K562 (cell line): ENCODE data around the gene INHBC. TPM values are rescaled to one million over a fixed set of nuclear protein-coding genes. Genes with fewer than 3 reads are reported as not detected.
A peak's percentile ranks its signal among the peaks of the same experiment; 100 is the strongest.

ENCODE experiments used
- ATAC-seq: fragments of 200-7000 bp; cut with Tn5 transposase; 3 replicates; pipeline ENCODE4 v1.9.1; 2020; ENCODE audit warnings: moderate library complexity
- BruUV-seq: library from RNA; stranded (reverse); fragments of 400-500 nt; replicated peaks from 2 replicates; lab custom pipeline; 2021; lab: Mats Ljungman, UMichigan
- CTCF ChIA-PET: fragments of 300-600 bp; formaldehyde crosslinking; extraction: SDS; loops from one replicate; lab custom pipeline; 2021; ENCODE audit warnings: low intra/inter-chr PET ratio; lab: Yijun Ruan, JAX
- POLR2A ChIA-PET: fragments of 300-600, 350-650 bp; sonication (Branson Sonifier 250); formaldehyde crosslinking; extraction: SDS; loops from one replicate; lab custom pipeline; 2021; ENCODE audit warnings: antibody characterized with exemption, inconsistent platforms; lab: Yijun Ruan, JAX
- DNase-seq, 4 experiments: peaks; one replicate each; pipeline versions ENCODE4 v3.0.0 to v3.0.0-alpha.2; 2011 to 2018; ENCODE audit warnings: low spot score in 3 of 4, mixed read lengths in 3 of 4; ENCODE audit errors: extremely low read depth in 1 of 4
- FAIRE-seq: peaks from 2 replicates; lab custom pipeline; 2011; peaks lifted over from hg19 to GRCh38; lab: Jason Lieb, UNC
- H2AFZ ChIP-seq: 2 replicates; pipeline ENCODE4 v1.6.0; 2011; ENCODE audit warnings: low read depth, low read length, control low read depth, inconsistent platforms
- H3K27ac ChIP-seq: fragments of 200-600 bp; 3 replicates; pipeline ENCODE4 v1.8.0; 2011; ENCODE audit warnings: low read depth, mild to moderate bottlenecking, control low read depth, inconsistent platforms, low read length, moderate library complexity, mixed read lengths; ENCODE audit errors: extremely low read depth
- H3K27me3 ChIP-seq, 2 experiments: fragments of 300-600 bp in 1 of 2; 2 replicates in 1 of 2; 3 replicates in 1 of 2; pipeline versions ENCODE4 v1.6.0 to v1.8.0; 2011; ENCODE audit warnings: inconsistent platforms in 2 of 2, low read length in 2 of 2, mild to moderate bottlenecking in 1 of 2, mixed read lengths in 1 of 2, moderate library complexity in 1 of 2; ENCODE audit not compliant: control insufficient read depth in 2 of 2, insufficient read depth in 2 of 2
- H3K36me3 ChIP-seq: fragments of 300-600 bp; 3 replicates; pipeline ENCODE4 v1.8.0; 2011; ENCODE audit warnings: mild to moderate bottlenecking, low read length, inconsistent platforms; ENCODE audit not compliant: control insufficient read depth, insufficient read depth
- H3K4me1 ChIP-seq, 2 experiments: fragments of 200-600 bp in 1 of 2; replicated peaks in 1 of 2; 2 replicates in 1 of 2; 3 replicates in 1 of 2; pipeline versions ENCODE4 v1.5.1 to v1.8.0; 2011; ENCODE audit warnings: inconsistent platforms in 2 of 2, low read length in 2 of 2, mild to moderate bottlenecking in 1 of 2, mixed read lengths in 1 of 2, moderate library complexity in 1 of 2; ENCODE audit not compliant: control insufficient read depth in 2 of 2, insufficient read depth in 2 of 2
- H3K4me2 ChIP-seq: 2 replicates; pipeline ENCODE4 v1.6.1; 2011; ENCODE audit warnings: low read length, control low read depth, inconsistent platforms, mixed read lengths; ENCODE audit not compliant: insufficient read depth
- H3K4me3 ChIP-seq: fragments of 200-600 bp; sonication (generic), shearing (Covaris generic); 2 replicates; pipeline ENCODE4 v1.5.1; 2016; ENCODE audit warnings: control low read depth, inconsistent platforms
- H3K79me2 ChIP-seq: fragments of 200-600 bp; 3 replicates; pipeline ENCODE4 v1.8.0; 2011; ENCODE audit warnings: low read length, inconsistent platforms; ENCODE audit not compliant: control insufficient read depth, insufficient read depth
- H3K9ac ChIP-seq, 2 experiments: 2 replicates each; pipeline versions ENCODE4 v1.6.0 to v1.6.1; 2011; ENCODE audit warnings: low read depth in 2 of 2, low read length in 2 of 2, control low read depth in 1 of 2, inconsistent platforms in 1 of 2, mild to moderate bottlenecking in 1 of 2, mixed read lengths in 1 of 2; ENCODE audit not compliant: insufficient read depth in 1 of 2
- H3K9me1 ChIP-seq: one replicate; pipeline ENCODE4 v1.6.0; 2011; ENCODE audit warnings: inconsistent platforms, mild to moderate bottlenecking, low read length, moderate library complexity; ENCODE audit not compliant: control insufficient read depth, insufficient read depth
- H3K9me3 ChIP-seq: replicated peaks from 2 replicates; pipeline ENCODE4 v1.5.1; 2011; ENCODE audit warnings: low read depth, low read length, inconsistent platforms; ENCODE audit not compliant: control insufficient read depth, insufficient read depth
- H4K20me1 ChIP-seq: replicated peaks from 2 replicates; pipeline ENCODE4 v1.6.1; 2011; ENCODE audit warnings: low read length, inconsistent platforms, mixed read lengths; ENCODE audit not compliant: control insufficient read depth, insufficient read depth
- HDAC6 ChIP-seq: IDR thresholded peaks from 2 replicates; pipeline ENCODE4 v1.6.1; 2012; ENCODE audit warnings: low read depth, mild to moderate bottlenecking, control low read depth, inconsistent platforms, low read length, moderate library complexity
- IRF2 ChIP-seq: sonication (generic); formaldehyde crosslinking; IDR thresholded peaks from 2 replicates; pipeline ENCODE4 v1.8.1; 2022; ENCODE audit warnings: mild to moderate bottlenecking, missing genetic modification reagents
- KLF13 ChIP-seq: fragments of 450-650 bp; IDR thresholded peaks from 2 replicates; pipeline ENCODE4 v1.6.1; 2016; ENCODE audit warnings: missing genetic modification characterization, low read depth, mild to moderate bottlenecking, missing compliant biosample characterization, moderate library complexity, borderline replicate concordance
- MAZ ChIP-seq, 2 experiments: fragments of 450-650 bp in 1 of 2; sonication (generic) in 1 of 2; formaldehyde crosslinking; IDR thresholded peaks in 1 of 2; conservative IDR thresholded peaks in 1 of 2; 2 replicates each; pipeline versions ENCODE4 v1.4.0 to v1.5.0; 2020; ENCODE audit warnings: mild to moderate bottlenecking in 1 of 2, missing genetic modification reagents in 1 of 2
- PML ChIP-seq: IDR thresholded peaks from 2 replicates; pipeline ENCODE4 v1.6.1; 2012; ENCODE audit warnings: low read length, inconsistent platforms
- POLR2AphosphoS5 ChIP-seq: IDR thresholded peaks from 2 replicates; pipeline ENCODE4 v1.6.1; 2011; ENCODE audit warnings: mild to moderate bottlenecking, low read depth, low read length, moderate library complexity; ENCODE audit not compliant: control insufficient read depth, insufficient read depth
- RCOR1 ChIP-seq, 2 experiments: IDR thresholded peaks; 2 replicates each; pipeline ENCODE4 v1.6.1; 2012; ENCODE audit warnings: low read depth in 2 of 2, low read length in 2 of 2, borderline replicate concordance in 1 of 2, improper control_type of control experiment in 1 of 2
- WGBS: fragments of 100-300 bp; shearing (Covaris generic); methylation state at CpG from one replicate; pipeline ENCODE4 v1.1.6; 2016; ENCODE audit warnings: low coverage, mixed read lengths; ENCODE audit not compliant: insufficient coverage; ENCODE audit errors: missing lambda C conversion rate; 5-methylcytosine and 5-hydroxymethylcytosine counted together
- in situ Hi-C: fragments of 300-500 bp; cut with MboI; formaldehyde crosslinking; loops from 4 replicates; pipeline ENCODE4 v1.15.0; 2018; ENCODE audit warnings: inconsistent platforms, mixed read lengths
- intact Hi-C: fragments of 100-400 bp; cut with micrococcal nuclease; formaldehyde crosslinking; loops from 2 replicates; pipeline ENCODE4 v1.14.2; 2022
- polyA plus RNA-seq, 8 experiments: library from polyadenylated mRNA; depleted of rRNA in 4 of 8; stranded (reverse) in 5 of 8; unstranded in 3 of 8; fragments of >200 nt; fragmentation: Nextera tagmentation in 2 of 8; fragmentation: Illumina TruSeq in 1 of 8; extraction: Ambion mirVana in 2 of 8; extraction: Trizol in 1 of 8; gene quantifications; 2 replicates each; pipeline versions ENCODE4 v1.2.1 to v1.2.3, GENCODE V29; 2011 to 2014; ENCODE audit warnings: inconsistent platforms in 1 of 8, missing spikeins in 1 of 8
- total RNA-seq, 7 experiments: library from RNA; depleted of rRNA in 6 of 7; stranded (reverse); fragments of >200 nt in 6 of 7; fragmentation: Illumina TruSeq in 2 of 7; extraction: Trizol in 2 of 7; gene quantifications; 2 replicates each; pipeline versions ENCODE4 v1.2.1 to v1.2.3, GENCODE V29; 2011 to 2021; ENCODE audit warnings: low replicate concordance in 1 of 7
- TF ChIP-seq, protein P1 (sequence below), 3 experiments: fragments of 200-800 bp in 1 of 3; sonication (Bioruptor generic) in 1 of 3; sonication (generic) in 1 of 3; formaldehyde crosslinking in 1 of 3; IDR thresholded peaks; 2 replicates each; pipeline versions ENCODE4 v1.6.1 to v1.8.0; 2016 to 2022; ENCODE audit warnings: mild to moderate bottlenecking in 2 of 3, missing compliant biosample characterization in 2 of 3, missing genetic modification characterization in 2 of 3, missing genetic modification reagents in 1 of 3
- TF ChIP-seq, protein P2 (sequence below): sonication (generic); formaldehyde crosslinking; IDR thresholded peaks from 2 replicates; pipeline ENCODE4 v1.8.0; 2022; ENCODE audit warnings: mild to moderate bottlenecking, missing genetic modification reagents
- TF ChIP-seq, protein P3 (sequence below): fragments of 250-450 bp; sonication (Bioruptor Pico); IDR thresholded peaks from 2 replicates; pipeline ENCODE4 v1.9.0; 2021; ENCODE audit warnings: mild to moderate bottlenecking, inconsistent platforms

Gene INHBC
- total and polyA plus RNA-seq, 9 of the 15 experiments (the other 6 are each of a cell fraction or from before 2014, with no cell fraction given) = 0.07 to 0.24 (median 0.15) TPM; not detected in 4

DNA sequence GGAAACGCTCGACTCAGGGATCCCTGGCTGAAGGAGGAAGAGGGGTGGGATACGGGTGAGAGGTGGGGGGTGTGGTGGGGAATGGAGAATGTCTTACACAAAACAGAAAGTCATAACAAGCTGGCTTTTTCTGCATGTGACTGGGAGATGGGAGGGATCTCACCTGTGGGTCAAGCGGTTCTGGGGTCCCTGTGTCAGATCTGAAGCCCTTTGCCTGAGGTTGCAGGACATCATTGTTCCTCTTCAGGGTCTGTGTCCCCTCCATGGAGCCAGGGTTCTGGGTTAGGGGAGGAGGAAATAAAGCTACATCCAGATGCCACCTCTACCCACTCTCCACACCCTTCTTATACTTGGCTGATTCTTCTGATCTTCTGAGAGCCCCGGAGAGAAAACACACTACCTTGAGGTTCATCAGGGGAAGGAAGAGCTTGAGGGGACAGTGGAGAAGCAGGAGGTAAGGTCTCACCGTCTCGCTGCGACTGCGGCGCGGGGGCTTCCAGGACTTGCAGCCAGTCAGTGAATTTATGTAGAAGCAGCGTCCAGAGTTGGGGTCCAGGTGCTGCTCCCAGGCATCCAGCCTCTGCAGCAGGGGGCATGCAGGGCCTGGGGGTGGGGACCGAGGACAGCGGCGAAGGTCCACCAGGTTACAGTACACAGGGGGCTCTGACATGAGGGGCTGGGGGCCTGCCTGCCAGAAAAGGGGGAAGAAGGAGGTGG lies 42.6 kb downstream of the INHBC start:
- in situ Hi-C loops = no loop called here
- Histone ChIP-seq H3K4me3 (no peak overlapping the region), H3K4me2 (no peak overlapping the region), H3K79me2 (no peaks in the 10 kb centered on the region), H3K9me3 (no peaks in the 10 kb centered on the region), H3K4me1 (peaks cover 39 to 51% of the 10 kb centered on the region in 2 experiments), H2AFZ (peak overlapping the region; percentile 93), H3K36me3 (no peaks in the 10 kb centered on the region), H3K27me3 (peaks cover 0 to 4% of the 10 kb centered on the region in 2 experiments; a peak in 1 of 5 replicates)
- ATAC-seq (no peak), DNase-seq (no peak), FAIRE-seq (no peak)
- CTCF ChIA-PET = no interaction called here
- BruUV-seq = TSS peak; percentile 65
- intact Hi-C loops = no loop called here
- TF ChIP-seq POLR2AphosphoS5 (no peak), KLF13 (tag) (no peak), RCOR1 (IDR thresholded peaks at IDR 0.05; ENCODE audit: borderline replicate concordance in 1 of 2, low read depth in 2 of 2, low read length in 2 of 2) (no peak), PML (no peak), HDAC6 (no peak), MAZ (CRISPR knock-in tag; conservative IDR thresholded peaks at IDR 0.05 in 1 of 2, IDR thresholded peaks at IDR 0.05 in 1 of 2) (0 out of 4 replicates have a peak, but pooled peaks of 1 of the 2 experiments have one; percentile 2), IRF2 (CRISPR knock-in tag) (no peak)
- TF ChIP-seq, protein P1, sequence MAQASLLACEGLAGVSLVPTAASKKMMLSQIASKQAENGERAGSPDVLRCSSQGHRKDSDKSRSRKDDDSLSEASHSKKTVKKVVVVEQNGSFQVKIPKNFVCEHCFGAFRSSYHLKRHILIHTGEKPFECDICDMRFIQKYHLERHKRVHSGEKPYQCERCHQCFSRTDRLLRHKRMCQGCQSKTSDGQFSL (CRISPR knock-in tag; IDR thresholded peaks at IDR 0.05) = 0 out of 2 replicates have a peak, but pooled peaks have one; percentile 4
- TF ChIP-seq, protein P1 (tag; IDR thresholded peaks at IDR 0.05) = 0 out of 4 replicates have a peak, but pooled peaks of 1 of the 2 experiments have one; percentile 9
- TF ChIP-seq, protein P2, sequence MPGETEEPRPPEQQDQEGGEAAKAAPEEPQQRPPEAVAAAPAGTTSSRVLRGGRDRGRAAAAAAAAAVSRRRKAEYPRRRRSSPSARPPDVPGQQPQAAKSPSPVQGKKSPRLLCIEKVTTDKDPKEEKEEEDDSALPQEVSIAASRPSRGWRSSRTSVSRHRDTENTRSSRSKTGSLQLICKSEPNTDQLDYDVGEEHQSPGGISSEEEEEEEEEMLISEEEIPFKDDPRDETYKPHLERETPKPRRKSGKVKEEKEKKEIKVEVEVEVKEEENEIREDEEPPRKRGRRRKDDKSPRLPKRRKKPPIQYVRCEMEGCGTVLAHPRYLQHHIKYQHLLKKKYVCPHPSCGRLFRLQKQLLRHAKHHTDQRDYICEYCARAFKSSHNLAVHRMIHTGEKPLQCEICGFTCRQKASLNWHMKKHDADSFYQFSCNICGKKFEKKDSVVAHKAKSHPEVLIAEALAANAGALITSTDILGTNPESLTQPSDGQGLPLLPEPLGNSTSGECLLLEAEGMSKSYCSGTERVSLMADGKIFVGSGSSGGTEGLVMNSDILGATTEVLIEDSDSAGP (CRISPR knock-in tag) = no peak
- TF ChIP-seq, protein P3, sequence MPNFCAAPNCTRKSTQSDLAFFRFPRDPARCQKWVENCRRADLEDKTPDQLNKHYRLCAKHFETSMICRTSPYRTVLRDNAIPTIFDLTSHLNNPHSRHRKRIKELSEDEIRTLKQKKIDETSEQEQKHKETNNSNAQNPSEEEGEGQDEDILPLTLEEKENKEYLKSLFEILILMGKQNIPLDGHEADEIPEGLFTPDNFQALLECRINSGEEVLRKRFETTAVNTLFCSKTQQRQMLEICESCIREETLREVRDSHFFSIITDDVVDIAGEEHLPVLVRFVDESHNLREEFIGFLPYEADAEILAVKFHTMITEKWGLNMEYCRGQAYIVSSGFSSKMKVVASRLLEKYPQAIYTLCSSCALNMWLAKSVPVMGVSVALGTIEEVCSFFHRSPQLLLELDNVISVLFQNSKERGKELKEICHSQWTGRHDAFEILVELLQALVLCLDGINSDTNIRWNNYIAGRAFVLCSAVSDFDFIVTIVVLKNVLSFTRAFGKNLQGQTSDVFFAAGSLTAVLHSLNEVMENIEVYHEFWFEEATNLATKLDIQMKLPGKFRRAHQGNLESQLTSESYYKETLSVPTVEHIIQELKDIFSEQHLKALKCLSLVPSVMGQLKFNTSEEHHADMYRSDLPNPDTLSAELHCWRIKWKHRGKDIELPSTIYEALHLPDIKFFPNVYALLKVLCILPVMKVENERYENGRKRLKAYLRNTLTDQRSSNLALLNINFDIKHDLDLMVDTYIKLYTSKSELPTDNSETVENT (CRISPR knock-in tag) = no peak
- TF ChIP-seq, all 486 proteins: peak for 2
- POLR2A ChIA-PET = interaction anchor here (0.6 to 1.0 kb wide), 4 partner anchors 41 to 249 kb away, joined by 3 to 5 read pairs (median 4); partner anchors contain the start of gene DDIT3
- WGBS = 87% methylated on average over 10 of the region's 15 CpGs
- Histone ChIP-seq H3K9me1 (no peaks in the 10 kb centered on the region), H3K27ac (peak overlapping the region; percentile 61; the same call in 2 of the 3 replicates), H3K9ac (peak overlapping the region; percentile 47 to 60; a peak in 3 of 4 replicates), H4K20me1 (no peaks in the 10 kb centered on the region)
